Uterus (tissue), 2 donors: Measurements from ENCODE around the gene N4BP2L2.

Experiments used
- POLR2A ChIP-seq, 2 donors: fragments of 450-650 bp; IDR thresholded peaks; one replicate each; pipeline ENCODE4 v1.6.1; 2016; ENCODE audit warnings: antibody characterized with exemption in 2 of 2, mild to moderate bottlenecking in 1 of 2, moderate library complexity in 1 of 2
- TF ChIP-seq, protein P1 (sequence below), 4 experiments: fragments of 200-600 bp in 2 of 4; fragments of 450-650 bp in 2 of 4; sonication (generic) in 2 of 4; IDR thresholded peaks; one replicate each; pipeline ENCODE4 v1.5.1; 2016 to 2019; ENCODE audit warnings: antibody characterized with exemption in 4 of 4, mild to moderate bottlenecking in 2 of 4, moderate library complexity in 1 of 4

DNA sequence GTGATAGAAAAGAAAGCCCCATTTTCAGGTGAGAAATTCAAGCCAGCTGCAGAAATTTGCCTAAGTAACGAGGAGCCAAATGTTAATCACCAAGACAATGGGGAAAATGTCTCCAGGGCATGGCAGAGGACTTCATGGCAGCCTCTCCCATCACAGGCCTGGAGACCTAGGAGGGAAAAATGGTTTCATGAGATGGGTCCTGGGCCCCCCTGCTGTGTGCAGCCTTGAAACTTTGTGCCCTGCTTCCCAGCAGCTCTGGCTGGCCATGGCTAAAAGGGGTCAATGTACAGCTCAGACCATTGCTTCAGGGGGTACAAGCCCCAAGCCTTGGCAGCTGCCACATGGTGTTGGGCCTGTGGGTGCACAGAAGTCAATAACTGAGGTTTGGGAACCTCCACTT, 120.6 kb downstream of the N4BP2L2 start:
- no peak for TF ChIP-seq POLR2A (IDR thresholded peaks at IDR 0.05)
- TF ChIP-seq, protein P1, sequence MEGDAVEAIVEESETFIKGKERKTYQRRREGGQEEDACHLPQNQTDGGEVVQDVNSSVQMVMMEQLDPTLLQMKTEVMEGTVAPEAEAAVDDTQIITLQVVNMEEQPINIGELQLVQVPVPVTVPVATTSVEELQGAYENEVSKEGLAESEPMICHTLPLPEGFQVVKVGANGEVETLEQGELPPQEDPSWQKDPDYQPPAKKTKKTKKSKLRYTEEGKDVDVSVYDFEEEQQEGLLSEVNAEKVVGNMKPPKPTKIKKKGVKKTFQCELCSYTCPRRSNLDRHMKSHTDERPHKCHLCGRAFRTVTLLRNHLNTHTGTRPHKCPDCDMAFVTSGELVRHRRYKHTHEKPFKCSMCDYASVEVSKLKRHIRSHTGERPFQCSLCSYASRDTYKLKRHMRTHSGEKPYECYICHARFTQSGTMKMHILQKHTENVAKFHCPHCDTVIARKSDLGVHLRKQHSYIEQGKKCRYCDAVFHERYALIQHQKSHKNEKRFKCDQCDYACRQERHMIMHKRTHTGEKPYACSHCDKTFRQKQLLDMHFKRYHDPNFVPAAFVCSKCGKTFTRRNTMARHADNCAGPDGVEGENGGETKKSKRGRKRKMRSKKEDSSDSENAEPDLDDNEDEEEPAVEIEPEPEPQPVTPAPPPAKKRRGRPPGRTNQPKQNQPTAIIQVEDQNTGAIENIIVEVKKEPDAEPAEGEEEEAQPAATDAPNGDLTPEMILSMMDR (IDR thresholded peaks at IDR 0.05): no peak
